ENCODE measurements around the gene C15orf62.

Gene C15orf62

GRCh38 chr15:40807888-40808461 is 38.2 kb downstream of the C15orf62 start:
- H3K9me3 Mint-ChIP-seq: no peaks in the 10 kb centered on the region
- no peak for DNase-seq
- H3K27me3 Mint-ChIP-seq (ENCODE audit: low read depth, poor library complexity): no peaks in the 10 kb centered on the region
- H3K4me3 Mint-ChIP-seq: peak overlapping the region; percentile 99
- peaks cover 32% of the 10 kb centered on the region for H3K4me1 Mint-ChIP-seq
- no peak overlapping the region for H3K27ac Mint-ChIP-seq
- peaks cover 3% of the 10 kb centered on the region for H3K36me3 Mint-ChIP-seq (ENCODE audit: low read depth)
- no peak for TF ChIP-seq CTCF (IDR thresholded peaks at IDR 0.05)

- Mint-ChIP-seq H3K4me1 (peaks cover 32% of the 10 kb centered on the region), H3K9me3 (no peaks in the 10 kb centered on the region), H3K36me3 (ENCODE audit: low read depth) (peaks cover 3% of the 10 kb centered on the region), H3K27me3 (ENCODE audit: low read depth, poor library complexity) (no peaks in the 10 kb centered on the region), H3K4me3 (peak overlapping the region; percentile 99), H3K27ac (no peak overlapping the region)
- TF ChIP-seq CTCF (IDR thresholded peaks at IDR 0.05): no peak
- DNase-seq: peak; percentile 15
Measured at GRCh38 chr15:40808861-40809450, 39.2 kb downstream of the C15orf62 start.

GRCh38 chr15:40812721-40813425 is 43.1 kb downstream of the C15orf62 start:
- Mint-ChIP-seq H3K36me3 (ENCODE audit: low read depth) (peaks cover 9% of the 10 kb centered on the region), H3K4me3 (no peak overlapping the region), H3K4me1 (peaks cover 16% of the 10 kb centered on the region), H3K9me3 (no peaks in the 10 kb centered on the region), H3K27me3 (ENCODE audit: low read depth, poor library complexity) (peaks cover 9% of the 10 kb centered on the region), H3K27ac (no peak overlapping the region)
- DNase-seq: no peak
- TF ChIP-seq CTCF (IDR thresholded peaks at IDR 0.05): no peak

- no peak for DNase-seq
- H3K4me3 Mint-ChIP-seq: no peak overlapping the region
- peaks cover 13% of the 10 kb centered on the region for H3K27me3 Mint-ChIP-seq (ENCODE audit: low read depth, poor library complexity)
- no peak overlapping the region for H3K27ac Mint-ChIP-seq
- TF ChIP-seq CTCF (IDR thresholded peaks at IDR 0.05): no peak
- H3K9me3 Mint-ChIP-seq: no peaks in the 10 kb centered on the region
- peaks cover 9% of the 10 kb centered on the region for H3K36me3 Mint-ChIP-seq (ENCODE audit: low read depth)
- H3K4me1 Mint-ChIP-seq: no peaks in the 10 kb centered on the region
Measured at GRCh38 chr15:40815042-40815698, 45.4 kb downstream of the C15orf62 start.

- no peaks in the 10 kb centered on the region for H3K4me1 Mint-ChIP-seq
- no peak overlapping the region for H3K27ac Mint-ChIP-seq
- H3K9me3 Mint-ChIP-seq: no peaks in the 10 kb centered on the region
- H3K36me3 Mint-ChIP-seq (ENCODE audit: low read depth): peaks cover 9% of the 10 kb centered on the region
- TF ChIP-seq CTCF (IDR thresholded peaks at IDR 0.05): no peak
- no peak overlapping the region for H3K4me3 Mint-ChIP-seq
- DNase-seq: no peak
- H3K27me3 Mint-ChIP-seq (ENCODE audit: low read depth, poor library complexity): peaks cover 17% of the 10 kb centered on the region
Measured at GRCh38 chr15:40819048-40819447, 49.3 kb downstream of the C15orf62 start.
